CD4-positive, alpha-beta T cell treated with Interferon alpha-2 for 1 hour (primary cell): ENCODE measurements around the gene KRTAP3-2.

Experiments used
- DNase-seq, 2 donors: peaks; one replicate each; pipeline ENCODE4 v3.0.0-alpha.2; 2020 to 2022

Gene KRTAP3-2

GRCh38 chr17:40961591-40961990 is 38.1 kb downstream of the KRTAP3-2 start:
- no peak for DNase-seq

GRCh38 chr17:40960144-40960543 is 39.6 kb downstream of the KRTAP3-2 start:
- no peak for DNase-seq

- DNase-seq = no peak
Observed at GRCh38 chr17:40958086-40958953, 41.4 kb downstream of the KRTAP3-2 start.

DNA sequence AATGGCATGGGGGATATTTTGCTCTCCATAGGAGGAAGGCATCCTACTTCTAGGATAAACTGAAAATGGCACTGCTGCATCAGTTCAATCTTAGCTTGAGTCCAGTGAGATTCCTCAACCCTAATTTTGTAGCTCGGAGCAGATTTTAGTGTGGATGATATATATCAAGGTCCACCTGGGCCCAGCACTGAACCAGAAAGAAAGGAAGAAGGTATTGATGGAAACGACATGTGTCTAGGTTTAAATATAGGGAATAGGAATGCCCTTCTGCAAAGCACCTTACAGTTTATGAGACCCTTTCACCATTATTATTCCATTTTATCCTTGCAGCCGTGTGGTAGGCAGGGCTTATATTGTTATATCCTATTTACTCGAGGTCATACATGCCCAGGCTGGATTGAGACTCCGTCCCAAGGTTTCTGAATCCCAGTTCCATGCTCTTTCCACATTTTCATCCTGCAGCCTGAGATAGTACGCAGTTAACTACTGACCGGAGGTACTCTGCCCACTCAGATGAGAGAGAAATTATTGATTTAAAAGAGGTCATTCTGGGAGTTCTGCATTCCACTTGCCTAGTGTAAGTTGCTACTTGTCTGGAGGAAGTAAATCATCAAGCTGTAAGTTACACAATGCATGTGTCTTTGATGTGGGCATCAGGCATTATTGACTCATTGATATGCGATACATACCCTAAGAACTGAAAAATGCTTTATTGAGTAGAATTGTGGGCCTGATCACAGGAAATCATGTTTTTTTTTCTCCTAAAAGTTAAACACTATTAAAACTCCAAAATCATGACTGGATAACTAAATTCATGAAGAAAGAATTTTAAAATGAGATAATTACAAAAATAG is 43.1 kb downstream of the KRTAP3-2 start:
- DNase-seq = no peak

- no peak for DNase-seq
Observed at GRCh38 chr17:40953881-40954280, 45.8 kb downstream of the KRTAP3-2 start.

DNA sequence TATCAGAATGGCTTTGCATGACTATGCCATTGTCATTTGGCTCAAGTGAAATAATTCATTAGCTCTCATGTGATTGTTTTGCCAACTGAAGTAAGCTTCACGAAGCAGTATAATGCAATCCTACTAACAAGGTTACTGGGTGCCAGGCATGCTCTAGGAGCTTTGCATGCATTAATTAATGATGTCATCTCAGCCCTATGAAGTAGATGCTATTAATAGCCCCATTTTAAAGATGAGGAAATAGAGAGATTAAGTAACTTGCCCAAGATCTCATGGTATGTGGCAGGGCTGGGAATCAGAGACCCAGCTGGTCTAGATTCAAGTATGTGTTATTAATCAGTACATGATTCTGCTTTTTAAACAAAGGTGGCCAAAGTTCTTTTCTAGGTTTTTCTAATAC is 47.0 kb downstream of the KRTAP3-2 start:
- DNase-seq = no peak

DNA sequence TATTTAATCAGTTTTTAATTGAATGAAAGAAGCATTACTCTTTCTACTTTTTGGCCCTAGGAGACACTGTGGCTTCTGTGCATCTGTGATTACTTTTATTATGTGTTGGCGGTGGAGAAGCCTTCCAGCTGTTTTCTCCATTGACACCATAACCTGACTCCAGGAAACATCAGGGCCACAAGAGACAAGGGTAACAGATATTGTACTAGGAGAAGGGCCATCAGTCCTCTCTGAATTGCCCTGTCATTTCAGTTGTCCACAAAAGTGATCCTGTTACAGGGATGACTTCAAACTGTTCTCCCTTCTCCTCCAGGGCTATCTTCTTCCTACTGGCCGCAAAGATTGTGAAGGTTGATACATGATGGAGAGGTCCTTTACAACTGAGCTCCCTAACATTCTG is 47.6 kb downstream of the KRTAP3-2 start:
- DNase-seq = no peak

- DNase-seq = no peak
Observed at GRCh38 chr17:40951011-40951622, 48.6 kb downstream of the KRTAP3-2 start.

- no peak for DNase-seq
Observed at GRCh38 chr17:40950176-40950575, 49.5 kb downstream of the KRTAP3-2 start.

- no peak for DNase-seq
Observed at GRCh38 chr17:40949418-40949817, 50.3 kb downstream of the KRTAP3-2 start.
